ENCODE data around the gene BLID.

DNA sequence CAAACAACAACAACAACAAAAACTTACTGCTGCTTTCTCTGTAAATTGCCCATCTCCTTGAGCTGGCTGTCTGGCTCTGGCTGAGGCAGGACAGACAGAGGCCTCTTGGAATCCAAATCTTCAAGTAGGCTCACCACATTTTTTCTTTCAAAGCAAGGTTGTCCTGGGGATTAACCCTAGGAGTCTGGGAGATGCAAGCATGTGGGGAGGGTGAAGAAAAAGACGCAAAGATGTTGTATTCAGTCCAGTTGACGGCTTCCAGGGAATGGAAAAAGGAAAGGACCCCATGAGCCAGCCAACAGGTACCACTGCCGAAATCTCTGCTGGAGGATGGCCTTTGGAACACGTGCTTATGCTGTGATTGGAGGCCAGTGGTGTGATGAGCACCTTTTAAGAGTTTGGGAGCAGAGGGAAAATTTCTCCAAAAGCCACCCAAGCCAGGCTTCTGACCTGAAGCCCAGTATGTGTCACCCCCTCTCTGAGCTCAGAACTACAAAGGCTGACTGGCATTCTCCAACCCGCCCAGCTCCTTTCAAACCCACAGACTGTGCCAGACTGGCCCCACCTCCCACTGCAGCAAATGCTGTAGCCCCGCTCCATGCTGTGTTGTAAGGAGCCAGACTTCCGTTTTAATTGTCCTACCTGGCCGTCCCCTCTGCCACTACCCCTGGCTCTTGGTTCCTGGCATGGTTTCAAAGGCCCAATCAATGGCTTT, 10.8 kb downstream of the BLID start:
- TF ChIP-seq, protein P1, sequence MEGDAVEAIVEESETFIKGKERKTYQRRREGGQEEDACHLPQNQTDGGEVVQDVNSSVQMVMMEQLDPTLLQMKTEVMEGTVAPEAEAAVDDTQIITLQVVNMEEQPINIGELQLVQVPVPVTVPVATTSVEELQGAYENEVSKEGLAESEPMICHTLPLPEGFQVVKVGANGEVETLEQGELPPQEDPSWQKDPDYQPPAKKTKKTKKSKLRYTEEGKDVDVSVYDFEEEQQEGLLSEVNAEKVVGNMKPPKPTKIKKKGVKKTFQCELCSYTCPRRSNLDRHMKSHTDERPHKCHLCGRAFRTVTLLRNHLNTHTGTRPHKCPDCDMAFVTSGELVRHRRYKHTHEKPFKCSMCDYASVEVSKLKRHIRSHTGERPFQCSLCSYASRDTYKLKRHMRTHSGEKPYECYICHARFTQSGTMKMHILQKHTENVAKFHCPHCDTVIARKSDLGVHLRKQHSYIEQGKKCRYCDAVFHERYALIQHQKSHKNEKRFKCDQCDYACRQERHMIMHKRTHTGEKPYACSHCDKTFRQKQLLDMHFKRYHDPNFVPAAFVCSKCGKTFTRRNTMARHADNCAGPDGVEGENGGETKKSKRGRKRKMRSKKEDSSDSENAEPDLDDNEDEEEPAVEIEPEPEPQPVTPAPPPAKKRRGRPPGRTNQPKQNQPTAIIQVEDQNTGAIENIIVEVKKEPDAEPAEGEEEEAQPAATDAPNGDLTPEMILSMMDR (IDR thresholded peaks at IDR 0.05), result no peak
- TF ChIP-seq POLR2A (IDR thresholded peaks at IDR 0.05), result no peak
